ENCODE measurements around the gene ACTL7B.

GRCh38 chr9:108851138-108851537, 4.6 kb downstream of the ACTL7B start:
- TF ChIP-seq CTCF (IDR thresholded peaks at IDR 0.05; ENCODE audit: insufficient read depth, low read length, poor library complexity, severe bottlenecking) (no peak), EZH2phosphoT487 (conservative IDR thresholded peaks at IDR 0.05; ENCODE audit: low read length) (no peak)

Measured in SU-DHL-6 (cell line).